GM19452 (cell line): Measurements from ENCODE around the gene DNM3.

ENCODE experiments used
- ATAC-seq: cut with Tn5 transposase; IDR thresholded peaks from one replicate; pipeline ENCODE4 v1.9.1; 2021; ENCODE audit not compliant: unreplicated experiment

The DNM3 gene

DNA sequence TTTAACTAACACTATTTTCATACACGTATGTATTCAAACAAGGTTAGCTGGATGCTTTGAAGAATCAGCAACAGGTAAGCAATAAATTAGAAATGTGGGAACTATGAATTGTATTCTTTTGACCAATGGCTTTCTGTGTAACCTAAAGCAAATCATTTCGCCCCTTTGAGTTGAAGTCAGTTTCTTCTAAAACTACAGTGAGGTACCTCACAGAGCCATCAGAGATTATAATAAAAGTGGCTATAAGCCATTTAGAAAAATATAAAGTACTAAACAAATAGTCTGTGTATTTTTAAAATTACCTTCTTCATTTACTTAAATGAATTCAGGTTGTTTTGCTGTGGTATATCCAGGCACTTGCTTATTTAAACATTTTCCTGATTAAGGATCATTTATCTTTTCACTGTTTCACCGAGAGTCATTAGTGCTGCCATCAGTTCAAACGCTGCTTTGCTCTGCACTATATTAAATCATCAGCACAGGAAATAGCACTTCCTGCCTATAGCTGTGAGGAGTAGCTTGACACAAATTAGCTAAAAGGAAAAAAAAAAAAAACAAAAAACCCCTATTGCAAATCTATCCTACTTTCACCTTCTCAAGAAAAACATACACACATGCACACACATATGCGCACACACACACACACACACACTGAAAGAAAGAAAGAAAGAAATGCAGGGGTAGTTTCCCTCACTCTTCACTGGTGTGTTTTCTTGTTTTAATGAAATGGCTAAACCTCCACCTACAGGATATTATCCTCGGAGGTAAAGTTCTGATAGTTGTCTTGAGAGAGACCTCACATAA is 539.3 kb downstream of the DNM3 start:
- ATAC-seq: peak; percentile 89

DNA sequence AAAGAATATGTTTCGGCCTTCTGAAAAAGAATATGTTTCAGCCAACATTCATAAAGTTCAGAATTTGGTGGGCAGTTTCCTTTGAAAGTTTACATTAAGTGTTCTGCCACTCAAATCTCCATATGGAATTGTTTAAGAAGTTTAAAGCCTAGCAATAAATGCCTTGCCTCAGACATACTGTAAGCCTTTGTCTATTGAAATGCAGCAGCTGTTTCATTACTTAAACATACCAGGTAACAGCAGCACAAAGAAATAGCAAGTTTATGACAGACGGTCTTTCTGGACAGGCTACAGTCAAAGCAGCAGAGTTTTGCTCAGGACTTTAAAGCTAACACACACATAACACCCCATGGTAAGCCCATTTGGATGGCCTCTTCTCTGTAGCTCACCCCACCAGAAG is 540.6 kb downstream of the DNM3 start:
- ATAC-seq: no peak

DNA sequence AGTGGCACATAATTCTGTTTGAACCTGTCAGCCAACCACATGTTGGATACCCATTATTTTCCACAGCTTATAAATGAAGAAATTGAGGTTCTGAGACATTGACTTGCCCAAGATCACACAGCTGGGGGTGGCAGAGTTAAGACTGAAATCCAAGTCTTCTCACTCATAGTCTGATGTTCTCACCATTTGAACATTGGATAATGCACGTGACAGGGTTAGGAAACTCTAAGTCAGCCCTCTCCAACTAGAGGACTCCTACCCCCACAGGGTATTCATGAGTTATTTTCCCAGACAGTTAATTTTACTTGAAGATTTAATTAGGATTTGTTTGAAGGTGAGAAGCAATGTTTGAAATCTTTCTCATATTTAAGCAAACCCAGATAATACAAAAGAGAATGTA is 541.1 kb downstream of the DNM3 start:
- no peak for ATAC-seq

DNA sequence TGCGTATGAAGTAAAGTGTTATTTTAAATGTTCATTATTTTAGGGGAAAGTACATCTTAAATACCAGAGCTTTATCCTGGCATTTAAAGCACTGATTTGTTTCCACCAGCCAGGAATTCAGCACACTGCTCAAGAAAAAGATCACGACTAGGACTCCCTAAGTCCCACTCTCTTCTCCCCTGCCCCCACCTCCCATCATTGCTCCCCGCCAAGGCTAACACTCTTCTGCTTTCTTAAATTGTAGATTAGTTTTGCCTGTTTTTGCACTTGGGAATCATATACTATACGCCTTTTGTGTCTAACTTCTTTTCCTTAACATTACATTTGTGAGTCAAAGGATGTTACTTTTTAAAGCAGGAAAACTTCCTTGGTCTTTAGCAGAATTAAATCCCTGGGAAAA is 541.7 kb downstream of the DNM3 start:
- ATAC-seq: no peak

DNA sequence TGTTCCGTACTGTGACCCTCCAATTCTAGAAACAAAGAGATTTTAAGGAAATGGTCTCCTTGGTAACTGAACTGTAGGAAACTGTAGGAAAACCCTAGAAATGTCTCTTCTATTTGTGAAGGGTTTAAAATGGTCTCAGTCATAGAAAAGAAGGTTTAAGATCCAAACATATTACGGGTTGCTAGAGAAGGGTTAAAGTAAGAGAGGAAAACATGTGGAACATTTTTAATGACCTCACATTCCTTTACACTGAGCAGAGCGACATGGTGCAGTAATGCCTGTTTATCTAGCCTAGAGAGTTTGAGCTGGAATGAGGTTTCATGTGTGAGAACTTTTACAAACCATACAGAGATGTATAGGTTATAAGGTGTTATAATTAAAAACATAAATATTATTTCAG is 542.2 kb downstream of the DNM3 start:
- ATAC-seq: no peak

DNA sequence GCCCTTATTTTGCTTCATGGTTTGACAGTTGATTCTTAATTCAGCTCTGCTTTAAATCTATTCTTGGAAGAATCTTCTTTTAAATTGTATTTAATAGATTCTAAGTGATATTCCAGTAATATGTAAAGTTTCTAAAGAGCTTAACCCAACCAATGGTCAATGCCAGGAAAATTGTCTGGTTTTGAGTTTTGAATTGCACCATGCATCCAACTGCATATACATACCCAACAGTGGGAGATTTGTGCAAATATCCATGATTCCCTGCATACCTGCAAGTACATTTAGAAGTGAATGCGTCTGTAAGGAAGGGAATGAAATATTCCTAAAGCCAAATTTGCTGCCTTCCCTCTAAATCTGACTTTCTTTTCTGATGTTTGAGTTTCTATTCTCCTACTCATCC is 543.4 kb downstream of the DNM3 start:
- no peak for ATAC-seq

DNA sequence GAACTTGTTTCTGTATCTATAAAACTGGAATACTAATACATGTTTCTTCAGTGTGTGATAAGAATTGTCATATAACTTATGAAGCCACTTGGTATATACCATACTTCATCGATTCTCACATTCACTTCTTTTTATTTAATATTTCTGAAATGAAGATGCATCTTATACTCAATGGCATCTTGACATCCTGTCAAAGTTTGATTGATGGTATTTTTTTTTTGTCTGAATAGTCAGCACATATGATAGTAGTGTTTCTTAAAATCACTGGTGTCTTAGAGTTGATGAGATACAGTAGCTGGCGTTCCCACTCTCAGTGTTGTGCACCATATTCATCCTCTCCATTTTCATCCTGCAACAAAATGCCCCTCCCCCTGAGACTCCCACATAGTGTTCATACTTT is 544.7 kb downstream of the DNM3 start:
- no peak for ATAC-seq

DNA sequence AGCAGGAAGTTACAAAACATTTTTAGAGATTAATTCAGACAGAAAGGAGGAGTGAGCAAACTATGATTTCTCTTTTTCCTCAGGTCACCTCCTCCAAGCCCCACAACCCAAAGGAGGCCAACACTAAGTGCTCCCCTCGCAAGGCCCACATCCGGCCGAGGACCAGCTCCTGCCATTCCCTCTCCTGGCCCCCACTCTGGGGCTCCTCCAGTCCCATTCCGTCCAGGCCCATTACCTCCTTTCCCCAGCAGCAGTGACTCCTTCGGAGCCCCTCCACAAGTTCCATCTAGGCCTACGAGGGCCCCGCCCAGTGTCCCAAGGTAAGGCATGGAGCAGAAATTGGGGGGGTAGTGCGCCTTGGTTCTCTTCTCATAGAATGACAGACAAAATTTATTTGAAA is 547.2 kb downstream of the DNM3 start:
- no peak for ATAC-seq

DNA sequence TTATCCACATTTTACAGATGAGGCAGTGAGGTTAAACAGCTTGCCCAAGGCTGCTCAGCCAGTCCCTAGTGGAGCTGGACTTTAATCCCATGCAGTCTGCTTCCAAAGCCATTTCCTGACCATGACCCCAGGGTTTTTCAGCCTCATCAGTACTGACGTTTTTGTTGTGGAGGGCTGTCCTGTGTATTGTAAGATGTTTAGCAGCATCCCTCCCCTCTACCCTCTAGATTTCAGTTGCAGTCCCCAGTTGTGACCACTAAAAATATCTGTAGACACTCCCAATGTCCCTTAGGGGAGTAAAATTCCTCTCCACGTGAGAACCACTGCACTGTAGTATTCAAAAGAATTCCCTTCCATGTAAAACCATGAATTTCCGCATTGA is 549.0 kb downstream of the DNM3 start:
- no peak for ATAC-seq

DNA sequence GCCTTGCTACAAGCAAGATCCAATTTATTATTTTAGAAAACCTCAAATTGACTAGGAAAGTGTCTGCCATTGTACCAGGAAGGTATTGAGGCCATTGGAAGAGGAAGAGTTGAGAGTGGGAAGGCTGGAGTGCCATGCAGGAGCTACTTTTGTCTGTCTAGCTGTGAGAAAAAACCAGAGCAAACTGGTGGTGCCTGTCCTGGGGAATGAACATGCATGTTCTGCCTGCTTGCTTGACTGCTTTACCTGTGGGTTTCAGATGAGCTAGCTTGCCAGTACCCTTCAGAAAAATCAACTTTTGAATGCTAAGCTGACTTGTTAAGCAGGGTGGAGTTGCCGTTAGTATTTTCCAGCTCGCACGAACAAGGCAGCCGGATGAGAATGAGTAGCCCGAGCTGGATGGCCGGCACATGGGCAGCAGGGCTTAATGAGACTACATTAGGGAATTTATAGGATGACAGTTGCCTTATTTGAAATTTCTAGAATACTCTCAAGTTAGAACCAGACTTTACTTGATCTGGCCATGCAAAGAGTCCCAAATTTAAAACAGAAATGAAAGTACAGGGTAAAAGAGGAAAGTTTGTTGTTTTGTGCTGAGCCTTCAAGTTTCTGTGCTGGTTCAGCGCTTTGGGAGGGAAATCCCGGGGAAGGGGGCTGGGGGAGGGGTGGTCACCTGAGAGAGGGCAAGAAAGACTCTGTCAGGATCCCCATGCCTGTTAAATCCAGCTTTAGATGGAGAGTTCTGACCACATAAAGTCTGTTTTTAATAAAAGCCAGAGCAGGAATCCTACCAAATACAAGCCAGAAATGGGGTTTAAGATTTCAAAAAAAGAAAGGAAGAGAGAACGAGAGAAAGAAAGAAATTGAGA is 549.6 kb downstream of the DNM3 start:
- ATAC-seq: peak; percentile 60

DNA sequence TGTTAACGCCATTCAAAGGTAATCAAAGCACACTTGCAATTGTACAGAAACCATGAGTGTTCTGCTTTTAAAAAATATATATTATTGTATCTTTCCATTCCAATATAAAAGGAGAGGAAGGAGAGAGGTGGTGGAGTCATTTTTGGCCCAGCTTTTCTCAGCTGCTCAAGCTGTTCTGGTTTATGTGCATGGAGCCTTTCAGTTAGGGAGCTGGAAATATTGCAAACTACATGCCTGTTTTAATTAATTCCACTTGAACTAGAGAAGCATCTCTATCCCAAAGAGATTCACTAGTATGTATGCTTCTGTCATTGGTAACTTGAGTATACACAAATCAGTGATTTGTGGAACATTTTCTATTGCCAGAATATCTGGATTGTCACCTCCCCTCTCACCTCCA is 550.7 kb downstream of the DNM3 start:
- ATAC-seq: no peak

DNA sequence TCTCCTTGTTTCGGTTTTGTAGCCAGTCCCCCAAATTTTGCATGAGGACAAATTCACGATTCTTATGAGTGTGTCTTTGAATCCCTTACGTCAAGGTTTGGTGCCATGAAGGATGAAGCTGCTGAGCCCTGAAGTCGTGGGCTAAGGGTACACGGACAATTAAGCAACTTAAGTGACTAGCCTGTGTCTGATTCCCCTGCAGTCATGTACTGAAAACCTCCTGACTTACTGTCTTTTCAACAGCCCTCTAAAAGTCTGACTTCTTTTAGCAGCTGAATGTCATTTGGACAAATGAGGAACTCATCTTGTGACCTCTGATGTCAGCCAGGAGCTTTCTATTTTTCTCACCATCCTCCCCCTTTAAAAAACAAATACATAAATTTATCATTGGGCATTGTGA is 552.1 kb downstream of the DNM3 start:
- ATAC-seq: no peak

DNA sequence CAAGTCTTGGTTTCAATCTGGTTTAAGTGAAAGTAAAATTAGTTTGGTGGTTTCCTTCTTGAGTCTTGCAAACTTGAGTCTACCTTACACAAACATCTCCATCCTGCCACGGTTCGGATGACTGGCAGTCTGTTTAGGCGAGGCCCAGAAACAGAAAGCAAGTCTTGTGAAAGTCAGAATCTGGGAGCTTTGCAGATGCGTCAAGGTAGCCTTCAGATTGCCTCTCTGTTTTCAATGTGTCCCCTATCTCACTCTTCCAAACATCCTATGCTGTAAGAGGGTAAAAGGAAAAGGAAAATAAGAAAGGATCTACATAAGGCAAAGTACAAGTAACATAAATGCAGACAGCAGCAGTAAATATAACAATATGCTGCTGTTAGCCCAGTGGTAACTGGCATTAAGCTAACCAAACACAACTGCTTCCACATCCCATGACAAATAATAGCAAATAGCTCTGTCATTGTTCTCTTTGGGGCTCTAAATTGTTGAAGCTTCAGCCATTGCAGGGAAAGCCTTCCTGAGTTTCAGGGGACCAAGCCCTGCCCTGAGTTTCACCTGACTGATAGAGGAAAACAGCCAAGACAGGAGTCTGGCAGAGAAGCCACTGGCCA is 552.9 kb downstream of the DNM3 start:
- peak; percentile 75 for ATAC-seq

DNA sequence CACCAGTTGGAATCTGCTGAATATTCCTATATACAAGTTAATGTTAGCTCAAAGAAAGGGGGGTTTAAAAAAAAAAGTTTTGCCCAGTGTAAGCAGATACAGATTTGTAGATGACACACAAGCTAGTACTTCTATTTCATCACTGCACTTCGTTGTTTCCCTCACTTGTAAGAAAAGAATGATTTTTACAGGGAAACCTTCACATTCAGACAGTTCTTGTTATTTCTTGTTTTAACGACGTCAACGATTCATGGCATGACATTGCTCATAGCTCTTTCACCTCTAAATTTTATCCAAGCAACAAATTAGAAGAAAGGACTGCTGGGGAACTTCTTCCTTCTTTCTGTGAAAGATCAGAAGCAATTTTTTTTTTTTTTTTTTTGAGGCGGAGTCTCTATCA is 553.5 kb downstream of the DNM3 start:
- no peak for ATAC-seq

DNA sequence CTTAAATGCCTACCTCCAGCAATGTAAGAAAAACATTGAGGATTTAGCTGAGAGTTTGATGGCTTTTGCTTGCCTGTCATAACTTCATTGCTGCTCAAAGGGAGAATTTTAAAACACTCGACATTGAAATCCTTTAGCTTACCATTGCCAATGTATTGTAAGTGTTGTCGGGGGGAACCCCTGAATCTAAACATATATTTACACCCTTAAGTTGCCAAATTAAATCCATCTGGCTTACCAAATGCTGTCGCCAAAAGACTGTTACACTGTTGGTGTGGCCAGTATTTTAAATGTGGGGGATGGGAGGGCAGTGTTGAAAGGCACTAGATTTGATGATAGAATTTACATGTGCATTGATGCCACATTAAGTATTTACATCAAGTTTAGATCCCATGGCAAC is 554.3 kb downstream of the DNM3 start:
- no peak for ATAC-seq

DNA sequence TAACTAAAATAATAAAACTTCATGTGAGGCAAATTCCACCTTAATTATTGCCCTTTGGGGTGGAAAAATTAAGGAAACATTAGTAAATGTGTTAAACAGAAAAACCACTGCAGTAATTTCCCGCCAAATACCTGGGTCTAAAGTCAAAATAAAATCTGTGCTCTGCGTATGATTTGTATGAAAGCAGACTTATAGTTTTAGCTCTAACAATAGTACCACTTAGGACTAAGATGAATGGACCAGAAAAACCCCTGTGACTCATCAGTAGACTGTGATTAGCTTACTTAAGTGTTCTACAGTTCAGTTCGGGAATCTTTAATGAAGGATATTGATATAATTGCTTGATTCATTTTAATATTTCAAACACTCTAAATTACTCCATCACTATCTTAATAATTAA is 555.9 kb downstream of the DNM3 start:
- ATAC-seq: no peak

DNA sequence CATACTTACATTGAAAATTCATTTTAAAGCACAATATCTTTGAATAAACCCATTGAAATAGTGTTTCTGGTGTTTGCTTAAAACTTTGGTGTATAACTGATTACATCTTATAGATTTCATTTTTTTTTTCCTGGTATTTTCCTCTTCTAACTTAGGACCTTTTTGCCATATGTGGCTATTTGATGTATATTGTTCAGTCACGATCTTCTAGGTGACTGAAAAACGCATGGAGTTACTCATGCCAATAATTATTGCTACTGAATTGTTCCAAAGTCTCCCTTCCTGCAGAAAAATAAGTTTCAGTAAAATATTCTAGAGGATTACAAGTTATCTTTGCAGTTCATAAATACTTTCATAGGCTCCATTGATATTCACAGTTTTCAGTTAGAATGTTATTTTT is 556.3 kb downstream of the DNM3 start:
- ATAC-seq: no peak

DNA sequence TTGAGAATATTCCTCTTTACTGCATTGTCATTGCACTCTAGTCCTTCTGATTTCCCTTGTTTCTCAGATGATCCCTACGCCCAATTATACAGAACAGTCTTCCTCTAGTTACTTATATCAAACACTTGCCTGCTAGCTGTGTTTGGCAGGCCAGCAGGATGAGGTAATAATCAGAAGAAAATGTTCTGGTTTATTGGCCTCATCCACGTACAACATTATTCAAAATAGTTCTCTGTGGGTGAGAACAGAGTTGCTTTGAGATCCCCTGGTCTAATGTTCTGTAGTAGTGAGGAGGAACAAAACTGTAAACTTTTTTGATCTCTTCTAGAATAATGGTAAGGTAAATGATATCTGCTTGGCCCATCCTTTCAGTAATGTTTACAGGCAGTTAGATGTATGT is 556.9 kb downstream of the DNM3 start:
- ATAC-seq: no peak

DNA sequence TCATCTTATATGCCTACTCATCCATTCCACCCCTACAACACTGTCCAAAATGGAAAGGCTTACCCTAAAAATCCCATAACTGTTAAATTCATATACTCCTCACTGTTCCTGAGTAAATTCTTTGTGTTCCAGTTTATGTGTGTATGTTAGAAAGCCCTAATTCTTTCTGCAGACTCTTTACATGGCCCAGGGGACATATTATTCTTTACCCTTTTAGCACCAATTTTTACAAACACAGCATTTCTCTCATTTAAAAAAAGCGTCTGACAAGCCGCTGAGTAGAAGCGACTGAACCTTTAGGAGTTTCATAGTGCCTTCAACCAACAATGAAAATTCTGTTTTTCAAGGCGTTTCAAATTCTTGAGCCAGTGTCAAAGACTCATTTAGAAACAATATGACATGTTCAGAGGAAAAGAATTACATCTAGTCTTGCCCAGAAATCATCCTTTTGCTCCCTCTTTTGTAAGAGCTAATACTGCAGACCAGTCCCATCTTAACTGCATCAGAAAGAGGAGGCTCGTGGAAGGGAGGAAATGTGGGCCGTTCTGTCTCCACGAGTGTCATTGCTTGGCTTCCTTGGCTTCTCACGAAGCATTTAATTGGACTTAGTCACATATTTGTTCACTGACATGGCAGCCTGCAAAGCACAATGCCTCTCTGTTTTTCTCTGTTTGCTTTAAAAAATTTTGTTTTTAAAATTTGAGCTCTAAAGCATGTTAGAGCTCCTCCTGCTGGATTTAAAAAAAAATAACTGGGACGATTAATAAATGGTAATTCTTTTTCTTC is 557.9 kb downstream of the DNM3 start:
- ATAC-seq: no peak

DNA sequence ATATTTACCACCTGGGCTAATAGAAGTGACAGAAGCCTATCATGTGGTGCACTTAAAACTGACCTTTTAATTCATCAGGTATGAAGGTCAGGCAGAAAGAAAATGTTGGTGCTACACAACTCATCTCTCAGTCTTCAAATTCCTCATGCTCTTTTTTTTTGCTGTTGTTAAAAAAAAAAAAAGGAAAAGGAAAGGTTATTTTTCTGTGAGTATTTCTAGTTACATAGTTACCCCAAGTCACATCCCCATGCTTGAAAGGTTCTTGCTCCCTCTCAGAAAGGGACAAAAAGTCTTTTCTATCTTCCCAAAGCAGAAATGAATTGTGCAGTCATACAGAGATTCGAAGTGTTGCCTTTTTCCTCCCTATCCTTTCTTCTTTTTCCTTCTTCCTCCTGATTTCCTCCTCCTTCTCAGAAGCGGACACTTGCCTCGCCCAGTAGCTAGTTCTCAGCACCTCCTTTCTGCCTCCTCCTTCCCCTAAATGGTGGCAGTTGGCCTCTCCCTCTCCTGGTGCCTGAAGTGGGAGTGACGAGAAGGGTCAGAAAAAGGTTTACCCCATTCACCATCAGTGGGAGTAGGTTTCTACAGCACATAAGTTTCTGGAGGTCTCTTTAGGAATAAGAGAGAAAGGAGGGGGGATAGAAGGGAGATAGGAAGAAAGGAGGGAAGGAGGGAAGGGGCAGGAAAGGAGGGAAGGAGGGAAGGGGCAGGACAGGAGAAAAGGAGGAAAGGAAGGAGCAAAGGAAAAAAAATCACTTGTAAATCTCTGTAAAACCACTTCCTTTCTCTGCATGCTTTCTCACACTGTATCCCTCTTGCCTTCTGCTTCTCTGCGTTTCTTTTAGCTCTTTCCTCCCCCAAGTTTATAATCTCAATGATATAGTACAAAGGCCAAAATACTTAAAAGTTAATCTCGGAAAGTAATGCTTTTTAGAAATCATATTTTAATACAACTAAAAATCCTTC is 558.7 kb downstream of the DNM3 start:
- ATAC-seq: no peak
